Tibial nerve (tissue), 3 donors: Measurements from ENCODE around the gene CHSY3.

Experiments used
- POLR2A ChIP-seq, 2 donors: fragments of 450-650 bp; IDR thresholded peaks; one replicate each; pipeline ENCODE4 v1.6.1; 2017; ENCODE audit warnings: antibody characterized with exemption in 2 of 2, mild to moderate bottlenecking in 2 of 2, moderate library complexity in 2 of 2
- TF ChIP-seq, protein P1 (sequence below), 5 experiments: fragments of 200-600 bp in 3 of 5; fragments of 450-650 bp in 2 of 5; sonication (generic) in 3 of 5; IDR thresholded peaks; one replicate each; pipeline ENCODE4 v1.5.1; 2016 to 2019; ENCODE audit warnings: antibody characterized with exemption in 5 of 5, mild to moderate bottlenecking in 3 of 5, moderate library complexity in 2 of 5

DNA sequence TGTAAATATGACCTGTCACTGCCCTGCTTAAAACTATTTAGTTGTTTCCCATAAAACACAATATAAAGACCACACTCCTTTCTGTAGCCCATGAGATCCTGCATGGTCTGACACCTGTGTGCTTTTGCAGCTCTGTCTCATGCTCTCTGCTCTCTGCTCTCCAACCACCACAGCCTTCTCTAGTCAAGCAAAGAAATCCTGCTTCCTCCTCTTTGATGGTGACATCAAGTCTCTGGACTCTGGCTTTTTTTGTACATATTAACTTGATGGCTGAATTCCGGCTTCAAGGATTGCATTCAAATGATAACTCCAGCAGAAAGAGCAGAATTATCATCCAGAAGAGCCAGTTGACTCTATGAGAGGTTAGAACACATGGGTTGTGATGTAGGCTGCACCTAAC, 58.2 kb downstream of the CHSY3 start:
- TF ChIP-seq, protein P1, sequence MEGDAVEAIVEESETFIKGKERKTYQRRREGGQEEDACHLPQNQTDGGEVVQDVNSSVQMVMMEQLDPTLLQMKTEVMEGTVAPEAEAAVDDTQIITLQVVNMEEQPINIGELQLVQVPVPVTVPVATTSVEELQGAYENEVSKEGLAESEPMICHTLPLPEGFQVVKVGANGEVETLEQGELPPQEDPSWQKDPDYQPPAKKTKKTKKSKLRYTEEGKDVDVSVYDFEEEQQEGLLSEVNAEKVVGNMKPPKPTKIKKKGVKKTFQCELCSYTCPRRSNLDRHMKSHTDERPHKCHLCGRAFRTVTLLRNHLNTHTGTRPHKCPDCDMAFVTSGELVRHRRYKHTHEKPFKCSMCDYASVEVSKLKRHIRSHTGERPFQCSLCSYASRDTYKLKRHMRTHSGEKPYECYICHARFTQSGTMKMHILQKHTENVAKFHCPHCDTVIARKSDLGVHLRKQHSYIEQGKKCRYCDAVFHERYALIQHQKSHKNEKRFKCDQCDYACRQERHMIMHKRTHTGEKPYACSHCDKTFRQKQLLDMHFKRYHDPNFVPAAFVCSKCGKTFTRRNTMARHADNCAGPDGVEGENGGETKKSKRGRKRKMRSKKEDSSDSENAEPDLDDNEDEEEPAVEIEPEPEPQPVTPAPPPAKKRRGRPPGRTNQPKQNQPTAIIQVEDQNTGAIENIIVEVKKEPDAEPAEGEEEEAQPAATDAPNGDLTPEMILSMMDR (IDR thresholded peaks at IDR 0.05): no peak
- no peak for TF ChIP-seq POLR2A (IDR thresholded peaks at IDR 0.05)
